NB4 (cell line): ENCODE results near the gene FANCM.

Source experiments
- DNase-seq: peaks from one replicate; pipeline ENCODE4 v3.0.0; 2010; ENCODE audit warnings: low read depth
- H3K4me3 ChIP-seq: one replicate; pipeline ENCODE4 v1.5.1; 2011; ENCODE audit warnings: mild to moderate bottlenecking, low read depth, low read length, moderate library complexity
- CTCF ChIP-seq: IDR thresholded peaks from one replicate; pipeline ENCODE4 v1.5.1; 2012; ENCODE audit warnings: low read depth, low read length
- MAX ChIP-seq: IDR thresholded peaks from 2 replicates; pipeline ENCODE4 v1.6.1; 2011; ENCODE audit warnings: low read depth, low read length
- MYC ChIP-seq: IDR thresholded peaks from 2 replicates; pipeline ENCODE4 v1.6.1; 2011; ENCODE audit warnings: low read depth, low read length
- POLR2A ChIP-seq: IDR thresholded peaks from 2 replicates; pipeline ENCODE4 v1.6.1; 2011; ENCODE audit warnings: mild to moderate bottlenecking; ENCODE audit not compliant: insufficient read length; ENCODE audit errors: extremely low read depth

FANCM gene

GRCh38 chr14:45145214-45145613 is 9.5 kb downstream of the FANCM start:
- no peak overlapping the region for H3K4me3 ChIP-seq
- TF ChIP-seq MYC (no peak), MAX (no peak), POLR2A (no peak), CTCF (no peak)
- no peak for DNase-seq

GRCh38 chr14:45149602-45150001 is 13.9 kb downstream of the FANCM start:
- TF ChIP-seq MAX (no peak), MYC (no peak), CTCF (no peak), POLR2A (no peak)
- DNase-seq: no peak

GRCh38 chr14:45150386-45150890 is 14.7 kb downstream of the FANCM start:
- DNase-seq: no peak
- no peak overlapping the region for H3K4me3 ChIP-seq
- TF ChIP-seq MYC: no peak

More at GRCh38 chr14:45149602-45150001, 13.9 kb downstream of the FANCM start:
- no peak overlapping the region for H3K4me3 ChIP-seq

- no peak overlapping the region for H3K4me3 ChIP-seq
- TF ChIP-seq POLR2A (no peak), MYC (no peak), CTCF (no peak), MAX (no peak)
- no peak for DNase-seq
These were observed 20.3 kb downstream of the FANCM start for GRCh38 chr14:45156067-45156466.

- no peak overlapping the region for H3K4me3 ChIP-seq
- no peak for DNase-seq
- TF ChIP-seq MYC: no peak
- no peak for TF ChIP-seq CTCF
- TF ChIP-seq MAX: no peak
- no peak for TF ChIP-seq POLR2A
These were observed 34.2 kb downstream of the FANCM start for GRCh38 chr14:45169906-45170305.

- H3K4me3 ChIP-seq: no peak overlapping the region
- peak; percentile 51 for DNase-seq
- TF ChIP-seq MAX: no peak
- TF ChIP-seq CTCF: no peak
- TF ChIP-seq MYC: no peak
- TF ChIP-seq POLR2A: no peak
These were observed 41.3 kb downstream of the FANCM start for GRCh38 chr14:45177076-45177475.
